Natural killer cell (primary cell): Measurements from ENCODE around the gene ERC1. TPM values are rescaled to one million over a fixed set of nuclear protein-coding genes. Genes with fewer than 3 reads are reported as not detected.

Experiments used
- ATAC-seq, 3 donors: fragments of 150-1000 bp in 2 of 3; fragments of 200-7000 bp in 1 of 3; cut with Tn5 transposase; 1 replicate in 1 of 3; 2 replicates in 2 of 3; pipeline ENCODE4 v1.10.0; 2021; ENCODE audit warnings: mild to moderate bottlenecking in 2 of 3, moderate library complexity in 2 of 3
- DNase-seq, 2 donors: peaks; one replicate each; pipeline versions ENCODE4 v3.0.0 to v3.0.0-alpha.2; 2013 to 2021; ENCODE audit warnings: mixed read lengths in 1 of 2
- H3K27ac ChIP-seq: one replicate; pipeline ENCODE4 v1.5.1; 2013; ENCODE audit warnings: mild to moderate bottlenecking, low read length
- H3K27me3 ChIP-seq: one replicate; pipeline ENCODE4 v1.6.1; 2013; ENCODE audit warnings: low read length; ENCODE audit not compliant: control insufficient read depth, insufficient read depth
- H3K36me3 ChIP-seq: one replicate; pipeline ENCODE4 v1.6.1; 2013; ENCODE audit warnings: low read length; ENCODE audit not compliant: control insufficient read depth, insufficient read depth
- H3K4me1 ChIP-seq: one replicate; pipeline ENCODE4 v1.6.1; 2013; ENCODE audit warnings: low read length; ENCODE audit not compliant: control insufficient read depth, insufficient read depth
- H3K4me3 ChIP-seq: one replicate; pipeline ENCODE4 v1.5.1; 2013; ENCODE audit warnings: low read length
- H3K9me3 ChIP-seq: one replicate; pipeline ENCODE4 v1.6.1; 2013; ENCODE audit warnings: low read length; ENCODE audit not compliant: control insufficient read depth, insufficient read depth
- H3K27ac Mint-ChIP-seq, 2 donors: one replicate each; pipeline ENCODE4 v1.8.0; 2022; ENCODE audit warnings: mild to moderate bottlenecking in 2 of 2, mixed read lengths in 2 of 2, moderate library complexity in 1 of 2
- H3K27me3 Mint-ChIP-seq, 2 donors: one replicate each; pipeline ENCODE4 v1.8.0; 2022; ENCODE audit warnings: low read depth in 2 of 2, mixed read lengths in 2 of 2
- H3K36me3 Mint-ChIP-seq: one replicate; pipeline ENCODE4 v1.8.0; 2022; ENCODE audit warnings: mixed read lengths
- H3K4me1 Mint-ChIP-seq, 2 donors: one replicate each; pipeline ENCODE4 v1.8.0; 2022; ENCODE audit warnings: mixed read lengths in 2 of 2
- H3K4me3 Mint-ChIP-seq: one replicate; pipeline ENCODE4 v1.8.0; 2022; ENCODE audit warnings: mild to moderate bottlenecking, moderate library complexity, mixed read lengths
- H3K9me3 Mint-ChIP-seq, 2 donors: one replicate each; pipeline ENCODE4 v1.8.0; 2022; ENCODE audit warnings: mixed read lengths in 2 of 2
- WGBS: methylation state at CpG from one replicate; pipeline ENCODE4 v1.1.7; 2013; ENCODE audit warnings: missing lambda C conversion rate; ENCODE audit not compliant: insufficient coverage; 5-methylcytosine and 5-hydroxymethylcytosine counted together
- intact Hi-C: fragments of 100-400 bp; cut with micrococcal nuclease; formaldehyde crosslinking; loops from one replicate; pipeline ENCODE4 v1.14.2; 2022
- total RNA-seq, 4 donors: library from RNA; stranded (reverse); fragments of 120-200 nt in 1 of 4; gene quantifications; one replicate each; pipeline versions ENCODE4 v1.2.3 to v1.2.4, GENCODE V29; 2013 to 2022
- TF ChIP-seq, protein P1 (sequence below): fragments of 200-600 bp; IDR thresholded peaks from one replicate; pipeline ENCODE4 v1.8.0; 2022; ENCODE audit warnings: antibody characterized with exemption

The ERC1 gene
- total RNA-seq, 3 donors from 2014 or later (not counting 1 experiment from before 2014, with no cell fraction given) = 43.5 to 54.0 (median 44.9) TPM

DNA sequence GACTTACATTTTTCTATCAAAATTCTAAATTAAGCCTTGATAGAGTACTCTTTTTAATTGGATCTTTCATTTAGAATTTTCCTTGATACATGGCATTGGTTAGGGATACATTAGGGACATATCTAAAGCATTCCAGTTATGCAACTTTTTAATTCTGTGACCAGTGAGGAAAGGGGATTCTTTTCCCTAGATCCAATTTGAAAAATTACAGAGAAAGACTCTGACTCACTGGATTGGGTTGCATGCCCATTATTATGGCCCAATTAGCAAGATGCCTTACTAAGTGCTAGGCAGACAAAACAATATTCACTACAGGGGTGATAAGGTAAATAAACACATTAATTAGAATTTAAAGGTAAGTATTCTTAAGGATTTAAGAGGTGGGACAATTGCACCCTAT, 36.3 kb upstream of the ERC1 start:
- peaks cover 5% of the 10 kb centered on the region for H3K4me1 ChIP-seq
- H3K36me3 Mint-ChIP-seq = no peaks in the 10 kb centered on the region
- no peak overlapping the region for H3K4me3 ChIP-seq
- H3K36me3 ChIP-seq = no peaks in the 10 kb centered on the region
- no peak overlapping the region for H3K4me3 Mint-ChIP-seq
- H3K27me3 Mint-ChIP-seq = no peaks in the 10 kb centered on the region
- no peaks in the 10 kb centered on the region for H3K27me3 ChIP-seq
- TF ChIP-seq, protein P1, sequence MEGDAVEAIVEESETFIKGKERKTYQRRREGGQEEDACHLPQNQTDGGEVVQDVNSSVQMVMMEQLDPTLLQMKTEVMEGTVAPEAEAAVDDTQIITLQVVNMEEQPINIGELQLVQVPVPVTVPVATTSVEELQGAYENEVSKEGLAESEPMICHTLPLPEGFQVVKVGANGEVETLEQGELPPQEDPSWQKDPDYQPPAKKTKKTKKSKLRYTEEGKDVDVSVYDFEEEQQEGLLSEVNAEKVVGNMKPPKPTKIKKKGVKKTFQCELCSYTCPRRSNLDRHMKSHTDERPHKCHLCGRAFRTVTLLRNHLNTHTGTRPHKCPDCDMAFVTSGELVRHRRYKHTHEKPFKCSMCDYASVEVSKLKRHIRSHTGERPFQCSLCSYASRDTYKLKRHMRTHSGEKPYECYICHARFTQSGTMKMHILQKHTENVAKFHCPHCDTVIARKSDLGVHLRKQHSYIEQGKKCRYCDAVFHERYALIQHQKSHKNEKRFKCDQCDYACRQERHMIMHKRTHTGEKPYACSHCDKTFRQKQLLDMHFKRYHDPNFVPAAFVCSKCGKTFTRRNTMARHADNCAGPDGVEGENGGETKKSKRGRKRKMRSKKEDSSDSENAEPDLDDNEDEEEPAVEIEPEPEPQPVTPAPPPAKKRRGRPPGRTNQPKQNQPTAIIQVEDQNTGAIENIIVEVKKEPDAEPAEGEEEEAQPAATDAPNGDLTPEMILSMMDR = no peak
- H3K4me1 Mint-ChIP-seq = no peaks in the 10 kb centered on the region
- H3K9me3 Mint-ChIP-seq = no peaks in the 10 kb centered on the region
- no peak overlapping the region for H3K27ac Mint-ChIP-seq
- no peak overlapping the region for H3K27ac ChIP-seq
- no peak for ATAC-seq
- H3K9me3 ChIP-seq = no peaks in the 10 kb centered on the region
- intact Hi-C loops = no loop called here
- DNase-seq = no peak

DNA sequence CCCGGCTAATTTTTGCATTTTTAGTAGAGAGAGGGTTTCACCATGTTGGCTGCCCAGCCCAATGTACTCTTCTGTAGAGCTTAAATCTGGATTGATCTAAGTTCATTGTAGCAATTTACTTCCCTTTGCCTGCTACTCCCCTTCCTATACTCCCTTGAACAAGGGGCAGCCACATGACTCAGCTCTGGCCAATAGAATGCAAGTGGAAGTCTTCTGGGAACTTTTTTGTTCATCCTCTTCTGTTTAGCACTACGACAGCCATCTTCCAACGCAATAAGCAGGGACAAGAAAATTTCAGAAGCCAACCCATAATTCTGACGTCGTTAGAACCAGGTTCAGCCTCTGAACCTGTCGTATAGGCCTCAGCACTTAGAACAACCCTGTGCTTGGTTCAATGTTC, 35.1 kb upstream of the ERC1 start:
- no peaks in the 10 kb centered on the region for H3K36me3 ChIP-seq
- no peak for DNase-seq
- no peak for ATAC-seq
- Mint-ChIP-seq H3K4me3 (no peak overlapping the region), H3K4me1 (no peaks in the 10 kb centered on the region), H3K27ac (no peak overlapping the region), H3K27me3 (no peaks in the 10 kb centered on the region), H3K9me3 (no peaks in the 10 kb centered on the region), H3K36me3 (no peaks in the 10 kb centered on the region)
- no peak overlapping the region for H3K4me3 ChIP-seq
- H3K9me3 ChIP-seq = no peaks in the 10 kb centered on the region
- no peaks in the 10 kb centered on the region for H3K4me1 ChIP-seq
- WGBS = 97% methylated on average over 6 of the region's 6 CpGs
- no peaks in the 10 kb centered on the region for H3K27me3 ChIP-seq
- intact Hi-C loops = no loop called here
- no peak overlapping the region for H3K27ac ChIP-seq
- TF ChIP-seq, protein P1 = no peak

DNA sequence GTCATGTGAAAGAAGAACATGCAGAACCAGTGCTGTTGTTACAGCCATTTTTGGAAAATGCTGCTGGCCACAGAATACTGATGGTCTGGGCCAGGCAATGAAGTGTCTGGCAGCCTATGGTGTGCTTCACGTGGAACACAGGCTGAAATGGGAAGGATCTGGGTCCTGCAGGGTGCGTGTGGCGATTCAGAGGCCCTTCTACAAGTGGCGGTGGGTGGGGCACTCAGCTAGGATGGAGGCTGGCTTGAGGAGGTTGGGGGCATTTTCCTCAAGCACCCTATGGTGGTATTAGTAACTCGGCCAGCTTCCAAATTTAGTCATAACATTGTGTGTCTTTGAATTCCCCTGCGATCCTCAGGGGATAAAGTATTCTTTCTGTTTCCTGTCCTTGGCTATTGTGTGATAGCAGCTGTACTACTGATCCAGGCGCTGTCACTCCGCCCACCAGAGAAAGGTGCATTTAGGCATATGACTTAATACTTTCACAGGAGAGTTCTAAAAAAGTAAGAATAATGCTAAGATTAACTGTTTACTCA, 32.4 kb upstream of the ERC1 start:
- Mint-ChIP-seq H3K9me3 (no peaks in the 10 kb centered on the region), H3K27me3 (no peaks in the 10 kb centered on the region), H3K27ac (no peak overlapping the region), H3K4me1 (peaks cover 8% of the 10 kb centered on the region in 2 donors), H3K36me3 (no peaks in the 10 kb centered on the region), H3K4me3 (no peak overlapping the region)
- Histone ChIP-seq H3K36me3 (no peaks in the 10 kb centered on the region), H3K9me3 (no peaks in the 10 kb centered on the region), H3K4me3 (no peak overlapping the region), H3K4me1 (peaks cover 3% of the 10 kb centered on the region), H3K27ac (no peak overlapping the region), H3K27me3 (no peaks in the 10 kb centered on the region)
- no peak for ATAC-seq
- intact Hi-C loops = no loop called here
- TF ChIP-seq, protein P1 = no peak
- 74% methylated on average over 7 of the region's 8 CpGs for WGBS
- DNase-seq = no peak

DNA sequence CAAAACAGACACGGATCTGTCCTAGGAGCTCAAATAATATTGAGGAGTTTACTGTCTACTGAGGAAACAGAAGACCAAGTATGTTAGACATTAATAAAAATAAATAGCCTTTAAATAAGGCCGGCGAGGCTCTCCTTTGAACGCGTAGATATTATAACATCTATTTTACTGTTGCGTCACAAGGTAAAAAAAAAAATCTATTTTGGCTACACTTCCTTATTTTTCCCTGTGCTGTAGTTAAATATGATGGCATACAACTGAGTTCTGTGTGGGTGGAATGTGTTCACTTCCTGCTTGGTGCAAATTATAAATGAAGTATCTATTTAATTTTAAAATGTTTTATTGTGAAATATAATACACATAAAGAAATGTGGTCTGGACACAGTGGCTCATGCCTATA, 24.3 kb upstream of the ERC1 start:
- H3K4me1 Mint-ChIP-seq = peaks cover 4% of the 10 kb centered on the region in 2 donors
- TF ChIP-seq, protein P1 = no peak

More for the DNA sequence above, 24.3 kb upstream of the ERC1 start:
- no peak overlapping the region for H3K4me3 ChIP-seq
- H3K27me3 Mint-ChIP-seq = peaks cover 0 to 3% of the 10 kb centered on the region in 2 donors
- H3K4me3 Mint-ChIP-seq = no peak overlapping the region
- intact Hi-C loops = no loop called here
- H3K4me1 ChIP-seq = peaks cover 2% of the 10 kb centered on the region
- H3K27ac Mint-ChIP-seq = no peak overlapping the region
- H3K9me3 ChIP-seq = no peaks in the 10 kb centered on the region
- no CpG with 5 or more reads among the region's 6 CpGs for WGBS
- no peaks in the 10 kb centered on the region for H3K9me3 Mint-ChIP-seq
- H3K27me3 ChIP-seq = no peaks in the 10 kb centered on the region
- no peaks in the 10 kb centered on the region for H3K36me3 ChIP-seq
- no peaks in the 10 kb centered on the region for H3K36me3 Mint-ChIP-seq
- H3K27ac ChIP-seq = no peak overlapping the region
- DNase-seq (no peak), ATAC-seq (no peak)
